Activated T-helper 1 cell treated with anti-CD3 and anti-CD28 coated beads, Interleukin-12 subunit alpha, Interleukin-12 subunit beta, Interleukin-2, Interleukin-4 antibody, amounts not matched to agents 30 ng/mL and 10 ng/mL and 1 ng/mL, durations not matched to agents 14 hours and 24 hours and 36 hours (primary cell): Measurements from ENCODE around the gene MMP20. TPM values are rescaled to one million over a fixed set of nuclear protein-coding genes. Genes with fewer than 3 reads are reported as not detected.

Source experiments
- DNase-seq: peaks from one replicate; pipeline ENCODE4 v3.0.0; 2021; ENCODE audit warnings: low spot score
- H3K27ac Mint-ChIP-seq: one replicate; pipeline ENCODE4 v1.8.0; 2021; ENCODE audit warnings: mild to moderate bottlenecking, mixed read lengths
- H3K27me3 Mint-ChIP-seq: one replicate; pipeline ENCODE4 v1.8.0; 2022; ENCODE audit warnings: mild to moderate bottlenecking, moderate library complexity, mixed read lengths; ENCODE audit not compliant: insufficient read depth
- H3K36me3 Mint-ChIP-seq: one replicate; pipeline ENCODE4 v1.8.0; 2021; ENCODE audit warnings: low read depth, mixed read lengths
- H3K4me1 Mint-ChIP-seq: one replicate; pipeline ENCODE4 v1.8.0; 2021; ENCODE audit warnings: low read depth, mixed read lengths
- H3K4me3 Mint-ChIP-seq: one replicate; pipeline ENCODE4 v1.8.0; 2021; ENCODE audit warnings: mild to moderate bottlenecking, moderate library complexity, mixed read lengths
- H3K9me3 Mint-ChIP-seq: one replicate; pipeline ENCODE4 v1.8.0; 2021; ENCODE audit warnings: mixed read lengths
- intact Hi-C: fragments of 100-400 bp; cut with micrococcal nuclease; formaldehyde crosslinking; loops from one replicate; pipeline ENCODE4 v1.15.1; 2024
- total RNA-seq: library from RNA; stranded (reverse); gene quantifications from 2 replicates; pipeline ENCODE4 v1.2.3, GENCODE V29; 2022

The MMP20 gene
- total RNA-seq, 1 donor from 2014 or later, result not detected

DNA sequence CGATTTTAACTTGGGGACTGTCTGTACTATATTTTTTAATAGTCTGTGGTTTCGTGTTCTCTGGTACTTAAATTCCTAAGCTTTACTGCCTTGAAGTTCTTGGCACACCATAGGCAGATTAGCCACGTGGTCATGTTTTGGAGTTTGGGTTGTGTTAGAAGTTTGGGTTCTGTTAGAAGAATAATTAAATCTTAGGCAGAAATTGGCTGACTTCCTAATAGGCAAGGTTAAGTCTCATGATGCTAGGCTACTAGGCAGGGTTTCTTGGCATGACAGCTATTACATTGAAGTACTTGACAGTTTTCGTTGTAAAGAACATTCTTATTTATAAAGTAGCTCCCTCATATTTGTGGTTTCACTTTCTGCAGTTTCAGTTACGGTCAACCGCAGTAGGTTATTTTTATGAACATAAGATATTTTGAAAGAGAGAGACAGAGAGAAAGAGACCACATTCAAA is 64.5 kb downstream of the MMP20 start:
- Mint-ChIP-seq H3K36me3 (peaks cover 3% of the 10 kb centered on the region), H3K4me1 (peaks cover 50% of the 10 kb centered on the region), H3K9me3 (no peaks in the 10 kb centered on the region), H3K27ac (no peak overlapping the region), H3K27me3 (peaks cover 2% of the 10 kb centered on the region), H3K4me3 (peak overlapping the region; percentile 63)
- intact Hi-C loops, result loop anchor here (1.0 to 10.0 kb wide), 6 partner anchors 17 to 646 kb away; partner anchors contain the start of genes ANGPTL5, BIRC3, CEP126 and TMEM123
- DNase-seq, result no peak

DNA sequence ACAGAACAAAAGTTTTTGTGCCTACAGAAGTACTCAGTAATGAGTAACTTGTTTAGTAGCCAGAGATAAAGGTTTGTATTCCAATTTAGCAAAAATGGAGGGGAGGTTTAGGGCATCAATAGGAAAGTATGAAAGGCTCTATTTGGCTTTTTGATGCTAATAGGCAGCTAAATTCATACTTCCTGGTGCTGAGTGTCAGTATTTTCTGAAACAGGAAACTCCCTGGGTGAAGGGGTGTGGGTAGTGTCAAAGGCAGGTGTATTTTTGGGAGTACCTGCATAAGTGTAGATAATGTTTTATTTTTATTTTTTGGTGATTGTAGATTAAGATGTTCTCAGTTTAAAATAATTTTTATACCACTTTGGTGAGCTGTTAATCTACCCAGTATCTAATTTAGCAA is 65.3 kb downstream of the MMP20 start:
- peaks cover 3% of the 10 kb centered on the region for H3K36me3 Mint-ChIP-seq
- H3K27ac Mint-ChIP-seq, result no peak overlapping the region
- intact Hi-C loops, result loop anchor here (1.0 to 10.0 kb wide), 6 partner anchors 17 to 645 kb away; partner anchors contain the start of genes ANGPTL5, BIRC3, CEP126 and TMEM123
- no peak for DNase-seq
- peaks cover 50% of the 10 kb centered on the region for H3K4me1 Mint-ChIP-seq
- peaks cover 6% of the 10 kb centered on the region for H3K27me3 Mint-ChIP-seq
- no peaks in the 10 kb centered on the region for H3K9me3 Mint-ChIP-seq
- peak overlapping the region; percentile 43 for H3K4me3 Mint-ChIP-seq

DNA sequence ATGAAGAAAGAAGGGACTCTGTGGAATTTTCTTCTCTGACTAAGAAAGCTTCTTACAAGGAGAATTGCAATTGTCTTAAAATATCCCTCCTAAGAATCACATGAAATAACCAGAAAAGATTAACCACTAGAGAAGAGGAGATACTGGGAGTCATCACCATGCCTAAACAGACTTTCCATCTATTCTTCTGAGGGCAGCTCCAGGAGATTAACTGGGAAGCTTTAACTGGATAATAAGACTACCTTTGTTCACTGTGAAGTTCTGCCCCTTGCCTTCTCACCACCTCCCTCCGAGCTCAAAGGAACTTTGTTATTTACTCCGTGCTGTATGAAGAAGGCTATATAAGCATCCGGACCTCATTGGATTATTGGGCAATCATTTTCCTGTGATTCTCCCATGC is 70.0 kb downstream of the MMP20 start:
- no peaks in the 10 kb centered on the region for H3K9me3 Mint-ChIP-seq
- intact Hi-C loops, result no loop called here
- H3K27me3 Mint-ChIP-seq, result peaks cover 8% of the 10 kb centered on the region

DNA sequence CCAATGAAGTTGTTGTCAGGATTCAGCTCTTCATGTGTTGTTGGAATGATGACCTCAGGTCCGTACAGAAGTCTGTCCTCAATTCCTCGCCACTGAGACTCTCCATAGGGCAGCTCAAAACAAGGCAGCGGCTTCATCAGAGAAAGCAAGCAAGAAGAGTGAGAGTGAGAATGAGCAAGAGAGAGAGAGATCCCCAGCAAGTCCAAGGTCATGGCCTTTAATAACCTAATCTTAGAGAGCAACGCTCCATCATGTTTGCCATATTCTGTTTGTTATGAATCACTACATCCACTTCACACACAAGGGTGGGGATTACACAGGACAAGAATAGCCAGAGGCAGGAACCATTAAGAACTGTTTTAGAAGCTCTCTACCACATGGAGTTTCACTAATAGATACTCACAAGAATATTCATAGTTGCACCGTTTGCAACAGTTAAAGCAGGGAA is 71.3 kb downstream of the MMP20 start:
- Mint-ChIP-seq H3K4me3 (no peak overlapping the region), H3K27me3 (peaks cover 6% of the 10 kb centered on the region), H3K4me1 (peaks cover under 1% of the 10 kb centered on the region), H3K36me3 (peaks cover 3% of the 10 kb centered on the region), H3K27ac (no peak overlapping the region), H3K9me3 (no peaks in the 10 kb centered on the region)
- DNase-seq, result no peak
- intact Hi-C loops, result no loop called here

More for the DNA sequence above, 70.0 kb downstream of the MMP20 start:
- Mint-ChIP-seq H3K4me1 (peaks cover 13% of the 10 kb centered on the region), H3K36me3 (peaks cover 6% of the 10 kb centered on the region), H3K27ac (no peak overlapping the region), H3K4me3 (no peak overlapping the region)
- no peak for DNase-seq

DNA sequence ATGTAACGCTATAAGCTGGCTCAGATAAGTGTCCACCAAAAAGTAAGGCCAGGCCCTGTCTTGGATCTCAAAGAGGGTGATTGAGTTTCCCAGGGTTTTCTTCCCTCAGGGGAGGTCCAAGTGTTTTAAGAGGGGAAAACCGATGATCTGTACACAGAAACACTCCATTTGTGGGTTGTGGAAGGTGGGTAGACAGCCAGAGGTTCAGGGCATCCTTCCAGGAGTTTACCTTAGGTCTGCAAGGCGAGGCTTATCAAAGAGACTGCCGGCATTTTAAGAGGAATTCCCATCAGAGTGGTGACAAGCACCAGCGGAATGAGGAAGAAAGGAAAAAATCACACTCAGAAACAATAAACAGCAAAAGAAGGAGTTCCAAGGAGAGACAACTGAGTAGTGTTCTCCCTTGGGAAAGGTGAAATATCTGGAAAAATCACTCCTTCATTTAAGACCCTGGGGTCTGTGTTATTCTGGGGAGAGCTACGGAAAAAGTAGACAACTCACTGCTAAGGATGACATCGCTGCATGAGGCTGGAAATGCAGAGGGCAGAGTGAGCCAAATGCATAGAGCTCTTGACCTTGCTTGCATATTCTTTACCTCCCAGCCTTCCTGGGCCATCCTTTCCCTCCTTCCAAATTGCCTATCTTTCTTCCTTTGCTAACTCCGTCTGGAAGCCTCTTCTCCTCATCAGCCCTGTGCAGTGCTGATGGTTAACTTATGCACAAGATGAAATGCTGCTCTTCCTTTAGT is 72.5 kb downstream of the MMP20 start:
- Mint-ChIP-seq H3K36me3 (peaks cover 3% of the 10 kb centered on the region), H3K9me3 (no peaks in the 10 kb centered on the region), H3K27me3 (peaks cover 6% of the 10 kb centered on the region), H3K4me1 (no peaks in the 10 kb centered on the region), H3K27ac (no peak overlapping the region), H3K4me3 (no peak overlapping the region)
- intact Hi-C loops, result no loop called here
- DNase-seq, result no peak

DNA sequence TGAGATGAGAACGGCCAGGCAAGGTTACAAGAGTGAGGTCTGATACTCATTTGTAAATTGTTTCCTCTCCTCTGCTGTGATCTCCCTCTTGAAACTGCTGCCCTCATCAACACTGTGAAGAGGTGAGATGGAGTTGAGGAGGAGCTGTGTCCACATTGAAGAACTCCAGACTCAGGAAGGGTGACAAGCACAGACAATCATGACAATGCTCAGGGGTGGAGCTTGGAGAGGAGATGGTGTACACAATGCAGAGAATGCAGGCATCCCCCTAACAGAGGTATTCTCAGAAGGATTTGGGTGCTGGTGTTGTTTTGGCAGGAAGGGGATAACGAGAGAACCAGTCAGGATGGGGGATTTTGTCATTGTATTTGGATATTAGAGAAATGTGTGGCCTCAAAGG is 73.1 kb downstream of the MMP20 start:
- no peak overlapping the region for H3K27ac Mint-ChIP-seq
- no peaks in the 10 kb centered on the region for H3K4me1 Mint-ChIP-seq
- H3K9me3 Mint-ChIP-seq, result no peaks in the 10 kb centered on the region

DNA sequence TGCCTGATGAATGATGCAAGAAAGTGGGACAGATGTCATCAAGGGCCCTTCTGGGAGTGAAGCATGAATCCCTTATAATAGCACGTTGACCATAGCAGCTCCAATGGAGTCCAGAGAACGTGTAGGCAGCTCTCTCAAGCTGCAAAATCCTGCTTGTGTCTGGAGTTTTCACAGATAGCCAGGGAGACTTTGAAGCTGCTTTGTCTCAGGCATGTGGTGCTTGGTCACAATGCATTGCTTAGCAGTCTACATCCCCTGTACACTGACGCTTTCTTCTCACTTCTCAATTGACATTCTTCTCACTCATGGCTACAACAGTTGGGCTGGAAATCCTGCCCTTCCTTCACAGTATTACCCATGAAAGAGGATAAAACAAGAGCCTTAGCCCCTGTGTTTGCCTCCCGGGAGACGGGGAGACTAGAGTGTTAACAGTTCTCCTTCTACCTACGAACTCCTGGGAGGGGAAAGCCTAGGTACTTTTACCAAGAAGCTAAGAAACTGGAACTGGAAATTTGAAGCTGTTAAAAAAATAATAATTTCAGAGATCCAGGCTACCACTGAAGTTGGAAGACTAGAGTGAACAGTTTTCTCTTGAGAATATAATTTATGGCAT is 73.9 kb downstream of the MMP20 start:
- peaks cover 6% of the 10 kb centered on the region for H3K27me3 Mint-ChIP-seq
- DNase-seq, result no peak
- H3K4me1 Mint-ChIP-seq, result no peaks in the 10 kb centered on the region
- intact Hi-C loops, result no loop called here
- peaks cover 3% of the 10 kb centered on the region for H3K36me3 Mint-ChIP-seq
- no peaks in the 10 kb centered on the region for H3K9me3 Mint-ChIP-seq
- H3K4me3 Mint-ChIP-seq, result no peak overlapping the region
- no peak overlapping the region for H3K27ac Mint-ChIP-seq

More for the DNA sequence above, 73.1 kb downstream of the MMP20 start:
- Mint-ChIP-seq H3K27me3 (peaks cover 6% of the 10 kb centered on the region), H3K36me3 (peaks cover 3% of the 10 kb centered on the region), H3K4me3 (no peak overlapping the region)
- no peak for DNase-seq
- intact Hi-C loops, result no loop called here

DNA sequence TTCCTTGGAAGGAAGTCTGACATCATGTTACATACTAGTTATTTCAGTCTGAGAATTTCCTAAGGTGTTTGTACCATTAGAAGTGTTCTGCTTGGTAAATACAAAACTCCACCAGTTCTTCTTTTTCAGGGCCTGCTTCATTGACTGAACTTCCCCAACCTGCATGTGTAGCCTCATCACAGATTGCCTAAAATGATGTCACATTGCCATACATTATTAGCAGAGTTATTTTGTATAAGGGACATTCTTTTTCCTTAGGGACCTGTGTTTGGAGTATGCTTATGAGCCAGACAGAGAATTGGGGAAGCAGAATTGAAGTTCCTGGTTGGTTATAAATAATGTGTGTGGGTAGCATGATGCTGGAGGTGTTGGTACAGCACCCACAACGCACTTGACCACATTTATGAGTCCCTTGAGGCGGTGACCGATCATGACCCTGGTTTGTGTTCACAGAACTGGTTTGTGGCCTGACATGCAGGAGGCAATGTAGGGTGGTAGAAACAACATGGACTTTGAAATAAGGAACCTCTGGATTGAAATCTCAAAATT is 78.1 kb downstream of the MMP20 start:
- Mint-ChIP-seq H3K9me3 (no peaks in the 10 kb centered on the region), H3K4me3 (no peak overlapping the region), H3K27ac (no peak overlapping the region), H3K4me1 (peaks cover 5% of the 10 kb centered on the region), H3K36me3 (no peaks in the 10 kb centered on the region), H3K27me3 (no peaks in the 10 kb centered on the region)
- intact Hi-C loops, result no loop called here
- no peak for DNase-seq

DNA sequence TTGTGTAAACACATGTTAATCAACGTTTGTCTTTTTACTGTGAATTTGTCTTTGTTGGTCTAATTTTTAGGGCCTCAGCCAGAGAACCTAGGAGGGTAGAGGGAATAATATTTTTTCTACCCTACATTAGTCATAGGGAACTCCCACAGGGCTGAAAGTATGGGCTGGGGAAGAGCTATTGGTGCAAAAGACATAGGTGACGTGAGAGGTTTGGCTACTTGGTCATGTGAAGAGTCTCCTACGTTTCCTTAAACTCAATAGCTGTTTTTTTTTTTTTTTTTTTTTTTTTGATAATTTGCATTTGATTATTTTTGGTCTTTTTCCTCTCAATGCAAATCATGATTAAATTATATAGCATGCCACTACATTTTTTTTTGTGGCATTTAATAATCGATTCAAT is 78.7 kb downstream of the MMP20 start:
- Mint-ChIP-seq H3K9me3 (no peaks in the 10 kb centered on the region), H3K27me3 (no peaks in the 10 kb centered on the region), H3K4me3 (no peak overlapping the region), H3K36me3 (no peaks in the 10 kb centered on the region), H3K27ac (no peak overlapping the region), H3K4me1 (peaks cover 5% of the 10 kb centered on the region)
- intact Hi-C loops, result no loop called here
- DNase-seq, result no peak

DNA sequence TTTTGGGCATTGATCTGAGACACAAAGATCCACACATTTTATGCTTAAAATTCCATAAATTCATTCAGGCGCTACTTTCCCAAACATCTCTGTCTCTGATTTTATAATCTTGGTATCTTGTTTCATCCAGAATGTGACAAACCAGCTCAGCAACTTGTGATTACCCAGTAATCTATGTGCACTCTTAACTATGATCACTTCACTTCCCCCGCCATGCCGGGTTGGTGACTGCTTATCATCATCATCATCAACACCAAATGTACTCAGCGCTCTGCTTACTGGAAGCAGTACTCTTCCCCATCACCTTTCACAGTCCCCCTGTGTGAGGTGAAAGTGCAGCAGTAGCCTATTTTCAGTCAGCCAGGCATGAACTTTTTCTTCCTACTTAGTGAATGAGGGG is 79.4 kb downstream of the MMP20 start:
- H3K9me3 Mint-ChIP-seq, result no peaks in the 10 kb centered on the region
- H3K27ac Mint-ChIP-seq, result no peak overlapping the region
- H3K27me3 Mint-ChIP-seq, result no peaks in the 10 kb centered on the region
- no peak overlapping the region for H3K4me3 Mint-ChIP-seq
- peaks cover 5% of the 10 kb centered on the region for H3K4me1 Mint-ChIP-seq
- intact Hi-C loops, result no loop called here
- H3K36me3 Mint-ChIP-seq, result no peaks in the 10 kb centered on the region
- DNase-seq, result no peak

DNA sequence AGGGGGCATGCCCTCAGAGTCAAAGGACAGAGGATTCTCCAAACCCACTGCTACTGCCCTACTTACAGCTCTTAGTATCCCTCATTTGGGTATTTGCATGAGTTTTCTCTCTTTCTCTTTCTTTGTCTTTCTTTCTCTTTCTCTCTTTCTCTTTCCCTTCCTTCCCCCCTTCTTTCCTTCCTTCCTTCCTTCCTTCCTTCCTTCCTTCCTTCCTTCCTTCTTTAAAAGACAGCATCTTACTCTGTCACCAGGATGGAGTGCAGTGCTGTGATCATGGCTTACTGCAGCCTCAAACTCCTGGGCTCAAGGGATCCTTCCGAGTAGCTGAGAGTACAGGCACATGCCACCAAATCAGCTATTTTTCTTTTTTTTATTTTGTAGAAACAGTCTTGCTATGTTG is 80.5 kb downstream of the MMP20 start:
- intact Hi-C loops, result no loop called here
- no peaks in the 10 kb centered on the region for H3K36me3 Mint-ChIP-seq
- peaks cover 3% of the 10 kb centered on the region for H3K27me3 Mint-ChIP-seq
- H3K9me3 Mint-ChIP-seq, result no peaks in the 10 kb centered on the region
- H3K4me1 Mint-ChIP-seq, result peaks cover 5% of the 10 kb centered on the region
- no peak overlapping the region for H3K27ac Mint-ChIP-seq
- no peak for DNase-seq
- H3K4me3 Mint-ChIP-seq, result no peak overlapping the region

DNA sequence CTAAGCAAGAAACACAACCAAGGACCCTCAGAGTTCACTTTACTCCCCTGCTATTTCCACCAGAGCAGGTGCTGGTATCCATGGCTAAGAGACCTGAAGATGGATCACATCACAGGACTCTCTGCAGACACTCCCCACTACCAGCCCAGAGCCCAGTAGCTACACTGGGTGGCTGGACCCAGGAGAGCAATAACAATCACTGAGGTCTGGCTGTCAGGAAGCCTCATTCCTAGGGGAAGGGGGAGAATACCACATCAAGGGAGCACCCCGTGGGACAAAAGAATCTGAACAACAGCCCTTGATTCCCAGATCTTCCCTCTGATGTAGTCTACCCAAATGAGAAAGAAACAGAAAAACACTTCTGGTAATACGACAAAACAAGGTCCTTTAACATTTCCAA is 85.6 kb downstream of the MMP20 start:
- no peak overlapping the region for H3K4me3 Mint-ChIP-seq
- no peak overlapping the region for H3K27ac Mint-ChIP-seq
- DNase-seq, result no peak
- H3K36me3 Mint-ChIP-seq, result no peaks in the 10 kb centered on the region
- intact Hi-C loops, result no loop called here
- no peaks in the 10 kb centered on the region for H3K9me3 Mint-ChIP-seq
- no peaks in the 10 kb centered on the region for H3K4me1 Mint-ChIP-seq
- peaks cover 13% of the 10 kb centered on the region for H3K27me3 Mint-ChIP-seq

DNA sequence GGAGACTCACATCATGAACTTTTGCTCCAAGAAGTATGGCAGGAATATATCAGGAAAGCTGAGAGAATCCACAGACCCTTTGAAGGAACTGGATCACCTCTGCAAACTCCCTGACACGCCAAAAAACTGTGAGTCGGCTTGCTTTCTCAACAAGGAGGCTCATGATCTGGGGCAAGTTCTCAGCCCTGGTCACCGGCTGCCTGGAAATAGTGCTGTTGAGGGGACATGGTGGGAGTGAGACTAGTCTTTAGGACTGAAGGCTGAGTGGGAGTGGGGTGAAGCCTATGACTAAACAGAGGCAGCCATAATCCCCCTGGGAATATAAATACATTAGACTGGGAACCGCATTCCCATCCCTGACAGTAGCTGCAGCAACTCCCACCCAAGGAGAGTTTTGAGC is 86.2 kb downstream of the MMP20 start:
- peaks cover 13% of the 10 kb centered on the region for H3K27me3 Mint-ChIP-seq
- no peaks in the 10 kb centered on the region for H3K36me3 Mint-ChIP-seq
- no peak overlapping the region for H3K27ac Mint-ChIP-seq
- H3K9me3 Mint-ChIP-seq, result no peaks in the 10 kb centered on the region
- DNase-seq, result no peak
- intact Hi-C loops, result no loop called here
- H3K4me3 Mint-ChIP-seq, result no peak overlapping the region
- H3K4me1 Mint-ChIP-seq, result no peaks in the 10 kb centered on the region
